Stimulated activated CD8-positive, alpha-beta memory T cell treated with anti-CD3 and anti-CD28 coated beads, Interleukin-12 subunit alpha, Interleukin-12 subunit beta, amount 100 ng/mL, for 24 hours (primary cell): ENCODE results near the gene VPS9D1.
"Not testable (repeated sequence)": the region's sequence is repeated elsewhere in the genome, so short reads cannot be mapped to it uniquely, and the experiment has no call there.

ENCODE experiments used
- DNase-seq: peaks from one replicate; pipeline ENCODE4 v3.0.0-alpha.2; 2020; ENCODE audit errors: extremely low read depth

VPS9D1 gene

GRCh38 chr16:89693931-89694783 is 26.5 kb downstream of the VPS9D1 start:
- DNase-seq: no peak

GRCh38 chr16:89693289-89693731 is 27.4 kb downstream of the VPS9D1 start:
- DNase-seq: no peak

GRCh38 chr16:89691986-89692569 is 28.6 kb downstream of the VPS9D1 start:
- no peak for DNase-seq

- no peak for DNase-seq
These were observed 29.3 kb downstream of the VPS9D1 start for GRCh38 chr16:89691231-89691985.

- DNase-seq: no peak
These were observed 30.3 kb downstream of the VPS9D1 start for GRCh38 chr16:89690392-89690901.

GRCh38 chr16:89689621-89690020 is 31.1 kb downstream of the VPS9D1 start:
- not testable (repeated sequence) for DNase-seq

GRCh38 chr16:89689142-89689541 is 31.6 kb downstream of the VPS9D1 start:
- DNase-seq: no peak

GRCh38 chr16:89688395-89688794 is 32.3 kb downstream of the VPS9D1 start:
- DNase-seq: no peak

GRCh38 chr16:89687092-89687940 is 33.4 kb downstream of the VPS9D1 start:
- no peak for DNase-seq

- DNase-seq: peak; percentile 71
These were observed 34.1 kb downstream of the VPS9D1 start, which contains the start of gene CDK10 for GRCh38 chr16:89686520-89687091. TSS of gene CDK10 (plus strand) at chr16:89686689. CDS start at chr16:89686711, 22 bp downstream.

- no peak for DNase-seq
These were observed 34.8 kb downstream of the VPS9D1 start for GRCh38 chr16:89685916-89686315.

- DNase-seq: no peak
These were observed 42.4 kb downstream of the VPS9D1 start for GRCh38 chr16:89678258-89678657.

GRCh38 chr16:89672177-89672941 is 48.3 kb downstream of the VPS9D1 start:
- no peak for DNase-seq

- not testable (repeated sequence) for DNase-seq
These were observed 49.1 kb downstream of the VPS9D1 start for GRCh38 chr16:89671565-89671964.

GRCh38 chr16:89670496-89671431 is 49.9 kb downstream of the VPS9D1 start:
- no peak for DNase-seq

GRCh38 chr16:89669755-89670154 is 50.9 kb downstream of the VPS9D1 start:
- DNase-seq: no peak

GRCh38 chr16:89668790-89669158 is 51.9 kb downstream of the VPS9D1 start:
- no peak for DNase-seq

- no peak for DNase-seq
These were observed 53.1 kb downstream of the VPS9D1 start for GRCh38 chr16:89667633-89668032.

GRCh38 chr16:89667000-89667399 is 53.7 kb downstream of the VPS9D1 start:
- DNase-seq: not testable (repeated sequence)
